HCT116 (cell line): ENCODE results near the gene HOXD11. TPM values are rescaled to one million over a fixed set of nuclear protein-coding genes. Genes with fewer than 3 reads are reported as not detected.

Source experiments
- ATAC-seq: fragments of 200-7000 bp; cut with Tn5 transposase; 2 replicates; pipeline ENCODE4 v1.9.1; 2020; ENCODE audit warnings: mild to moderate bottlenecking, moderate library complexity
- BruUV-seq: library from RNA; stranded (reverse); fragments of 400-500 nt; replicated peaks from 2 replicates; lab custom pipeline; 2021; lab: Mats Ljungman, UMichigan
- CTCF ChIA-PET: fragments of 300-600 bp; sonication (Branson Sonifier 250); formaldehyde crosslinking; loops from one replicate; lab custom pipeline; 2021; ENCODE audit warnings: antibody characterized with exemption; lab: Charles Lee
- POLR2A ChIA-PET: fragments of 300-600, 350-600 bp; sonication (Branson Sonifier 250); formaldehyde crosslinking; loops from one replicate; lab custom pipeline; 2021; ENCODE audit warnings: antibody characterized with exemption; lab: Charles Lee
- RAD21 ChIA-PET, 2 experiments: fragments of 300-600 bp; sonication (Branson Sonifier 250); formaldehyde crosslinking; loops; one replicate each; lab custom pipeline; 2023; ENCODE audit warnings: low total read pairs in 2 of 2; ENCODE audit not compliant: uncharacterized antibody in 2 of 2, unreplicated experiment in 2 of 2, low non-redundant PET in 1 of 2; lab: Charles Lee
- DNase-seq: peaks from one replicate; pipeline ENCODE4 v3.0.0-alpha.2; 2010; ENCODE audit warnings: low read depth, low spot score
- H2AFZ ChIP-seq: fragments of 200-600 bp; shearing (Covaris generic), sonication (generic); 2 replicates; pipeline ENCODE4 v1.6.1; 2017; ENCODE audit warnings: low read depth, mixed run types, mixed read lengths, antibody characterized with exemption, low read length; ENCODE audit not compliant: poor library complexity, severe bottlenecking
- H3K27ac ChIP-seq: 2 replicates; pipeline ENCODE4 v1.5.1; 2012; ENCODE audit warnings: low read depth, low read length
- H3K27me3 ChIP-seq: fragments of 200-600 bp; sonication (generic); 2 replicates; pipeline ENCODE4 v1.6.1; 2016; ENCODE audit warnings: mixed run types, low read length, mixed read lengths; ENCODE audit not compliant: insufficient read depth
- H3K36me3 ChIP-seq, 2 experiments: fragments of 200-500 bp in 1 of 2; fragments of 200-600 bp in 1 of 2; sonication (Bioruptor generic) in 1 of 2; sonication (generic) in 1 of 2; 2 replicates each; pipeline versions ENCODE4 v1.5.1 to v1.6.1; 2014 to 2016; ENCODE audit warnings: low read length in 2 of 2, inconsistent platforms in 1 of 2, mixed read lengths in 1 of 2, mixed run types in 1 of 2; ENCODE audit not compliant: insufficient read depth in 2 of 2, control insufficient read depth in 1 of 2
- H3K4me1 ChIP-seq, 2 experiments: fragments of 200-600 bp in 1 of 2; sonication (generic) in 1 of 2; 2 replicates each; pipeline versions ENCODE4 v1.5.1 to v1.6.1; 2012 to 2017; ENCODE audit warnings: low read length in 2 of 2, inconsistent platforms in 1 of 2, mild to moderate bottlenecking in 1 of 2, mixed read lengths in 1 of 2, mixed run types in 1 of 2, moderate library complexity in 1 of 2; ENCODE audit not compliant: insufficient read depth in 2 of 2, control insufficient read depth in 1 of 2
- H3K4me2 ChIP-seq: fragments of 200-600 bp; sonication (generic); 2 replicates; pipeline ENCODE4 v1.6.1; 2017; ENCODE audit warnings: mixed run types, low read length, mixed read lengths
- H3K4me3 ChIP-seq, 2 experiments: fragments of 200-600 bp in 1 of 2; sonication (generic) in 1 of 2; replicated peaks in 1 of 2; 2 replicates each; pipeline ENCODE4 v1.5.1; 2011 to 2016; ENCODE audit warnings: low read length in 2 of 2, control low read depth in 1 of 2, low read depth in 1 of 2, mild to moderate bottlenecking in 1 of 2, mixed read lengths in 1 of 2, mixed run types in 1 of 2
- H3K79me2 ChIP-seq: fragments of 200-600 bp; sonication (generic); 2 replicates; pipeline ENCODE4 v1.6.1; 2017; ENCODE audit warnings: mild to moderate bottlenecking, mixed run types, low read length, moderate library complexity, mixed read lengths; ENCODE audit not compliant: insufficient read depth
- H3K9ac ChIP-seq: fragments of 200-600 bp; sonication (generic); 2 replicates; pipeline ENCODE4 v1.6.1; 2016; ENCODE audit warnings: low read length, mixed read lengths
- H3K9me2 ChIP-seq: fragments of 200-600 bp; sonication (generic), shearing (Covaris generic); 2 replicates; pipeline ENCODE4 v1.6.1; 2017; ENCODE audit warnings: mixed run types, mild to moderate bottlenecking, moderate library complexity; ENCODE audit not compliant: insufficient read depth
- H3K9me3 ChIP-seq, 2 experiments: fragments of 200-500 bp in 1 of 2; fragments of 200-600 bp in 1 of 2; sonication (Bioruptor generic) in 1 of 2; sonication (generic) in 1 of 2; 2 replicates each; pipeline ENCODE4 v1.6.1; 2014 to 2017; ENCODE audit warnings: low read length in 2 of 2, mixed read lengths in 2 of 2, inconsistent platforms in 1 of 2, low read depth in 1 of 2, mild to moderate bottlenecking in 1 of 2, mixed run types in 1 of 2, moderate library complexity in 1 of 2; ENCODE audit not compliant: control insufficient read depth in 1 of 2, insufficient read depth in 1 of 2
- H4K20me1 ChIP-seq: fragments of 200-600 bp; sonication (generic), shearing (Covaris generic); 2 replicates; pipeline ENCODE4 v1.6.1; 2017; ENCODE audit warnings: mixed run types, mild to moderate bottlenecking, moderate library complexity; ENCODE audit not compliant: insufficient read depth
- CBX3 ChIP-seq: IDR thresholded peaks from 2 replicates; pipeline ENCODE4 v1.6.1; 2012; ENCODE audit warnings: low read depth
- ELF1 ChIP-seq: IDR thresholded peaks from 2 replicates; pipeline ENCODE4 v1.6.1; 2012; ENCODE audit warnings: low read depth, borderline replicate concordance
- POLR2AphosphoS5 ChIP-seq: IDR thresholded peaks from 2 replicates; pipeline ENCODE4 v1.6.1; 2011; ENCODE audit warnings: mild to moderate bottlenecking, low read depth, low read length, moderate library complexity
- SIN3A ChIP-seq: IDR thresholded peaks from 2 replicates; pipeline ENCODE4 v1.6.1; 2012; ENCODE audit warnings: low read depth
- TCF7L2 ChIP-seq: IDR thresholded peaks from 2 replicates; pipeline ENCODE4 v1.7.0; 2011; ENCODE audit warnings: borderline replicate concordance, inconsistent platforms; ENCODE audit not compliant: insufficient read depth, insufficient read length; ENCODE audit errors: extremely low read depth
- YY1 ChIP-seq: IDR thresholded peaks from 2 replicates; pipeline ENCODE4 v1.6.1; 2011; ENCODE audit warnings: low read length, low read depth, moderate library complexity, mild to moderate bottlenecking; ENCODE audit not compliant: insufficient replicate concordance; ENCODE audit errors: extremely low read depth
- ZFX ChIP-seq: fragments of 450-650 bp; IDR thresholded peaks from 2 replicates; pipeline ENCODE4 v1.6.1; 2017
- intact Hi-C: fragments of 100-400 bp; cut with micrococcal nuclease; formaldehyde crosslinking; loops from 2 replicates; pipeline ENCODE4 v1.10.0; 2022
- total RNA-seq: library from RNA; stranded (reverse); gene quantifications from one replicate; pipeline ENCODE4 v1.2.1, GENCODE V29; 2021; ENCODE audit not compliant: unreplicated experiment
- TF ChIP-seq, protein P1 (sequence below): IDR thresholded peaks from 2 replicates; pipeline ENCODE4 v1.6.1; 2012

HOXD11 gene
- total RNA-seq, 1 experiment from 2014 or later, result not detected

DNA sequence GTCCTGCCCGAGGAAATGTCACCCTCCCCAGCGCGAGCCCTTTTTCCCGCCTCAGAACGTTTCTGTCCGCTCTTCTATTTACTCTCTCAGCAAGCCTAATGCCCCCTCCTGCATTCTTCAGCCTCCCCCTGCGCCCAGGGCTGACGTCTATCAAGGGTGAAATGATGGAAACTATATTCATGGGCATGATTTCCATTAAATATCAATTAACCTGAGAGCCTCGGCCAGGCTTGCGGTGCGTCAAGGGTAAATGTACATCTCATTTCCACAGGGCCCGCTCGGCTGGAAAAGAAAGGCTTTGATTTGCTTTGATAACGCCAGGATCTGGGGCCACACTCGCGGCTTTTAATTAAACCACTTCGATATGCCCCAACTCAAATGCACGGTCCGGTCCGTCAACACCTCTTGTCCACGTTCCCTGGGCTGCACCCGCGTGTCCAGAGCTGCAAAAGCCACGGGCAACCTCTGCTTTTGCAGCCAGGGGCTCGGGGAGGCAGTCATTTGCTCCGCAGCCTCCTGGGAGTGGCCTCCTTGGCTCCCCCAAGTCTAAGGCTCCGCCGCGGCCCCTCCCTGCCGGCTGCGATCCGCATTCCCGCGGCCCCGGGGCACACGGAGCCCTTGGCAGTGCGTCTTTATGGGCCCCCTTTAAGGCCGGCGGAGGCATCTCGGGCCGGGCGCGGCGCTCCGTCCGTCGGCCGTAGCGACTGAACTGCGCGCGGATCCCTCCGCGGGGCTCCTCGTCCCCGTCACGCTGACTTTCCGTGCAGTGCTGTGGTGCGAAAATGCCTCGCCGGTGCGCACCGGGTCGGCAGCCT is 22.1 kb downstream of the HOXD11 start, which contains the start of gene HOXD8:
TSS of gene HOXD8 (plus strand) at position 724 of the 815 bp plus-strand sequence. CDS start 662 bp downstream, outside the sequence.
- peak within 1 kb of the TSS; percentile 32 for H3K9ac ChIP-seq
- H3K36me3 ChIP-seq, result no peaks in the 10 kb centered on the region
- peak within 1 kb of the TSS; percentile 40 to 58 for H3K4me3 ChIP-seq
- H3K9me2 ChIP-seq, result no peaks in the 10 kb centered on the region
- intact Hi-C loops, result loop anchor here (5.0 kb wide), 3 partner anchors 703 to 1628 kb away; no protein-coding TSS in a partner anchor
- no peaks in the 10 kb centered on the region for H3K79me2 ChIP-seq
- H4K20me1 ChIP-seq, result no peaks in the 10 kb centered on the region
- no peaks in the 10 kb centered on the region for H3K9me3 ChIP-seq
- BruUV-seq, result no TSS peak
- peak within 1 kb of the TSS; percentile 69 for H3K27ac ChIP-seq
- ATAC-seq (peak; percentile 62), DNase-seq (peak; percentile 59)
- peak within 1 kb of the TSS; percentile 96 for H2AFZ ChIP-seq
- POLR2A ChIA-PET, result no interaction called here
- peak within 1 kb of the TSS; percentile 84 for H3K4me2 ChIP-seq
- RAD21 ChIA-PET, result no interaction called here
- TF ChIP-seq TCF7L2 (peak; percentile 82), POLR2AphosphoS5 (peak; percentile 54), SIN3A (peak; percentile 84), ZFX (no peak), YY1 (peak; percentile 66), CBX3 (peak; percentile 71; the same call in 1 of the 2 replicates), ELF1 (no peak)
- TF ChIP-seq, protein P1, sequence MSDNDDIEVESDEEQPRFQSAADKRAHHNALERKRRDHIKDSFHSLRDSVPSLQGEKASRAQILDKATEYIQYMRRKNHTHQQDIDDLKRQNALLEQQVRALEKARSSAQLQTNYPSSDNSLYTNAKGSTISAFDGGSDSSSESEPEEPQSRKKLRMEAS, result peak; percentile 87
- CTCF ChIA-PET, result interaction anchor here (2.8 to 3.9 kb wide), 5 partner anchors 11 to 1020 kb away, joined by 15 to 36 read pairs (median 31); no protein-coding TSS in a partner anchor
- peaks cover 6 to 17% of the 10 kb centered on the region in 2 experiments; a peak in 3 of 4 replicates for H3K4me1 ChIP-seq
- H3K27me3 ChIP-seq, result no peaks in the 10 kb centered on the region
